NCI-H345 (cell line): ENCODE measurements around the gene SNAI3.

Source experiments
- DNase-seq: peaks from one replicate; lab custom pipeline; 2025; lab: John Stamatoyannopoulos, UW

SNAI3 gene

GRCh38 chr16:88705801-88706228 lies 19.5 kb upstream of the SNAI3 start:
- DNase-seq = no peak

DNA sequence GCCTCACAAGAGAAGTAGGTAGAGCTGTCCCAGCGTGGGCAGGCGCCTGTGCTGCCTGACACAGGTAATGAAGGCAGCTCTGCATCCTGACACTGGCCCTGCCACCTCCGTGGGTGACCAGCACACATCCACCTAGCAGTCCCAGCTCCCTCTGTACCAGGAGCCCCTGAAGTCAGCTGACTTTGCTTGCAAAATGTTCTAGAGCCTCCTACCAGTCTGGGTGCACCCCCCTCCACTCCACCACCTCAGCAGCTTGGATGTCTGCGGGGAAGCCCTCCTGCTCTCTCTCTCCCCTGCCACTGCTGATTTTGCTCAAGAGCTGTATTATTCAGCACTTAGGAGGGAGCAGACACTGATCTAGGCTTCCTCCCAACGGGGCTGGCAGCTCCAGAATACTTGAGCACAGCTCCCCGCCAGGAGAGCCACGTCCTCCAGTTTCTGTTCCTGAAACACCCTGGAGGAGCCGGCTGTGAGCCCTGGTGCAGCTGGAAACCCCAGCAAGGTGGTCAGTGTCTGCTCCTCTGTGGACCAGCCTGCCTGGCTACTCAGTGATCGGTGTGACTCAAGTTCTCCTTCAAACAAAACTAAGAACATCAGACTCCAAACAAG lies 18.9 kb upstream of the SNAI3 start:
- DNase-seq = no peak

GRCh38 chr16:88703486-88704309 lies 17.4 kb upstream of the SNAI3 start:
- DNase-seq = no peak

- no peak for DNase-seq
Observed at GRCh38 chr16:88702371-88703210, 16.3 kb upstream of the SNAI3 start.

DNA sequence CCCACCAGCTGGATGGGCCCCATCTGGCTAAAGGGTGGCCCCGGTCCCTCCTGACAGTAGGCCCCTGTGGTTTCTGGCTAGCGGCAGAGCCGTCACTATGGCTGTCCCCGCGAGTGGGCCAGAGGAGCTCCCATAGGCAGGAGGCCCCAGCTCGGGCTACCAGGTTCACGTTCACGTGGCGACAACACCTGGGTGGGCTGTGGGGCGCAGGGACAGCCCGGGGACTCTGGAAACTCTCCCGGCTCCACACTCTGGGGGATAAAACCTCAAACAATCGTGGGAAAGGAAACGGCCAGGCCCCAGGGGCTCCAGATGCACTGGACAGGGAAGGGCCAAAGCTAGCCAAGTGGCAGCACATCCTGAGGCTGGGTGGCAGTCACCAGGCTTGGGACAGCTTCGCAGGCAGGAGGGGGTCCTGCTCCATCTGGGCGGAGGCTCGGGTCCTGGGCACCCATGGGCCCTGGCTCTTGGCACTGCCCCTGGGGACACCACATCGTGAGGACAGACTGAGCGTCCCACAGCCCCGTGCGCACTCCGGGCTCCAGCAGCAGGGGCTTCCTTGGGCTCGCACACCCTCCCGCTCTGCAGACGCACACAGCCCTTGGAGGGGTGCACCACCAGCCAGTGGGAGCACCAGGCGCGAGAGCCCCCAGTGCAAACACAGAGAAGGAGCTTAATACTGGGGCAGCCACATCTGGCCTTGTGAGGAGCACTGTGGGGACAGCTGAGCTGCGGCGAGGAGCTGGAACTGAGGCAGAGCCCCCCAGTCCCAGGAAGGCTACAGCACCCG lies 15.5 kb upstream of the SNAI3 start:
- no peak for DNase-seq

DNA sequence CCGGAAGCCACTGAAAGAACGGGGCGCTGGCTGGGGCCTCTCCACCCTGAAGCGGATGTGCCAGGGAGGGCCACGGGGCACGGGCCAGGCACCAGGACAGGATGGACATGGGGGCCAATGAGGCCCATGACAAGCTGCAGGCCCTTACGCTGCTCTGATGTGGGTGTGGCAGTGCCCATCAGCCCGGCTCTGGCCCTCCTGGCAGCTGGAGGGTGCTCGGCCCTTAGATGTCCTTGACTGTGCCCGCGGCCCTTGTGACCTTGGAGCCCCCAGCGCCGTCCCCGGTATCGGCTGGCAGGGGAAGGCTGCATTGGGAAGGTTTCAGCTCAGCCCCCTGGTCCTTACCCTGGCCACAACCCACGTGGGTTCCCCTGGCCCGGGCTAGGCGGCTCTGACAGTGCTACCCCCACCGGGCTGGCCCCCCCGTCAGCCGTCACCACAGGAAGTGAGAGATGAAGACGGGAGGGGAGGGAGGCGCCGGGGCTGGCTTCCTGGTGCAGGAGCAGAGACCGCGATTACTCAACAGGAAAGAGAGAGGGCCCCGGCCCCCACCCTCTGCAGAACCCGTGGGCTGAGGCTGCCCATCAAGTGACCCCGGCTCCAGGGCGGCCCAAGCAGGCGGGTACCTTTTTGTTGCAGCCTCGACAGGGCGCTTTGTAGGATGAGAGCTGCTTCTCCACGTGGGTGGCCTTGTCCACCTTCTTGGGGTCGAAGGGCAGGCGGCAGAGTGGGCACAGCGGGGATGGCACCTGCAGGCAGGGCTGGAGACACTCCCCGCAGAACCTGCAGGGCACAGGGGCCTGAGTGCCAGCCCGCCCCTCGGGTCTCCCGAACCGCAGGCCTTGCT lies 14.6 kb upstream of the SNAI3 start:
- no peak for DNase-seq

- no peak for DNase-seq
Observed at GRCh38 chr16:88700322-88700635, 14.0 kb upstream of the SNAI3 start.

- no peak for DNase-seq
Observed at GRCh38 chr16:88699180-88699579, 12.9 kb upstream of the SNAI3 start.

- DNase-seq = no peak
Observed at GRCh38 chr16:88698646-88699045, 12.3 kb upstream of the SNAI3 start.

DNA sequence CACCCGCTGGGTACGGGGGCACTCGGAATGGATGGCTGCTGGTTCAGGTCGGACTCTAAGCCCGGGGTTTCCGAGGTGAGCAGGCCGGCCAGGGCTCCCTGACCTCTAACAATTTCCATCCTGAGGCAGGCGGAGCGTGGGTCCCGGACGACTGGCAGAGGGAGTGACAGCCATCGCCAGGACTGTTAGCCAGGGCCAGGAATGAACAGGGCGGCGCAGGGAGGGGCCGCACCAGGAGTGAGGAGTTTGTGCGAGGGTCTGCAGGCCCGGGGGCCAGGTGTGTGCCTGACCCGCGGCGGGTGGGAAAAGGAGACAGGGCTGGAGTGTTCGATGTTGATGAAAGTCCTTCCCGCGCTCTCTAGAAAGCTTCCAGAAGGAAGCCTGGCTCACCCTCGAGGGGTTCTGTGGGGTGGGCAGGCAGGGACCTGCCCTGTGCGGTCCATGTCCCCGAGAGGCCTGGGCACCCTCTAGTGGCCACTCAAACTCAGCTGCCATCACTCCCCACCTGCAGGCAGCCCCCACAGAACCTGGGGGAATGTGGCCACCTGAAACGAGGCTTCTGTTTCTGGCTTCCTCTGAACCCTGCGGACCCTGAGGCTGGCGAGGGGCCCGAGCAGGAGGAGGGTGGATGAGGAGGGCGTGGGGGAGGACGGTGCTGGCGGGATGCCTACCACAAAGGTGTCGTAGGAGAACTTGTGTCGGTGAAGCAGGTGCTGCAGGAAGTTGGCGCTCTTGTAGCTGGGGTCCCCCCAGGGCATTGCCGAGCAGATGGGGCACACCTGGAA lies 11.7 kb upstream of the SNAI3 start:
- DNase-seq = no peak

DNA sequence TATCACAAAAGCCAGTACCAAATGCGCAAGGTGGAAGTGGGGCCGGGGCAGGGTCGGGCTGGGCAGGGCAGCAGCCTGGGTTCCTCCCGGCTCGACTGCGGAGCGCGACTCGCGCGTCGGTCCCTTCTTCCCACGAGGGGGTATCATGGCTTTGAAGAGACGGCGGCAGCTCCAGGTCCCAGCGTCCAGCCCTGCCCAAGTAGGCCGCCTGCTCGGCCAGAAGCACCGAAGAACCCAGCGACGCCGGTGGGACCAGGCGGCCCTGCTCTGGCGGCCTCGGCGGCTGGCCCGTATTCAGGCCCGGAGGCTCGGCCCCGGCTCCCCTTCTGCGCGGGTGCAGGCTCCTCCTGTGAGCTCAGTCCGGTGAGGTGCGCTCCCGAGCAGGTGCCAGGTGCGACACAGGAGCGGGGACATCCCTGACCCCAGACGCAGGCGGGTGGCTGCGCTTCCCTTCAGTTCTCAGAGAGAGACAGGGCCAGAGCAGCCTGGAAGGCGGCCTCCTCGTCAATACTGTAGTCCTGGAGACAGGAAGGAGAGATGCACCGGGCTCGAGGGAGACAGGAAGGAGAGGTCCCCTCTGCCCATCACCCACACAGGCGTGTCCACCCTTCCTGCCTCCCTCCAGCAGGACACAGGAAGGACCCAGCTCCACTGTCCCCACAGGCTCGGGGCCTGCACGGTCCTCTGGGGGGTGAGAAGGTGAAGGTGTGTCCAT lies 11.0 kb upstream of the SNAI3 start:
- DNase-seq = no peak

DNA sequence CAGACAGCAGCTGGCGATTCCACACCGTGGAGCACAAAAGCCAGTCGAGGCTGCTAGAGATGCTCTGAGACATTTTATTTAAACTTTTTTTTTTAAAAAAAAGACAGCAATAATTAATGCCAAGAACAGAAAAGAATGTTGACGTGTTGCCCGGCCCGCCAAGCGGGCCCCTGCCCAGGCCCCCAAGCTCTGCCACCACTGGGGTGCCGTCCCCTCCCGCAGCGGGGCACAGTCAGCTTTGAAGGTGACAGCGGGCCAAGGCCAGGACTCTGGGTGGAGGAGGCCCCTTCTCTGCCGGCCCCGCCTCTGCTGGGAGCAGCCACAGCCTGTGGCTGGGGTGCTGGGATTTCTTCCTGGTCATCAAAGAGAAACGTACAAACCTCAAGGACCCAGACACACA lies 10.1 kb upstream of the SNAI3 start:
- DNase-seq = no peak

- no peak for DNase-seq
Observed at GRCh38 chr16:88695753-88696152, 9.4 kb upstream of the SNAI3 start.

DNA sequence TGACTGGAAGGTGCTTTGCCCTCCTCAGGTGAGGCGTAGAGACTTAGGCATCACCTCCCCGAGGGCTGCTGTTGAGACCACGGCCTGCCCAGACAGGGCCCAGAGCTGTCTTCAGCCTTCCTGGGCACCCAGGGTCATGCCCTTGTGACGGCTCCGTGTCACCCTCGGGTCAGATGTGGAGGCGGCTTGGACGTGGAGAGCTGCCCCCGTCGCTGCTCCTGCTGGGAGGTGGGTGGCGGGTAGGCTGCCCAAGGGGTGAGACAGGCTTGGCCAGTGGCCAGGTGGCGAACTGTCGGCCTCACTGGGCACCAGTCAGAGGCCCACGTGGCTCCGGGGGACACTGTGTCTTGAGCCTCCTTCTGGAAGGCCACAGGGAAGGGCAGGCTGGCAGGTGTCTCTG lies 8.9 kb upstream of the SNAI3 start:
- DNase-seq = no peak

DNA sequence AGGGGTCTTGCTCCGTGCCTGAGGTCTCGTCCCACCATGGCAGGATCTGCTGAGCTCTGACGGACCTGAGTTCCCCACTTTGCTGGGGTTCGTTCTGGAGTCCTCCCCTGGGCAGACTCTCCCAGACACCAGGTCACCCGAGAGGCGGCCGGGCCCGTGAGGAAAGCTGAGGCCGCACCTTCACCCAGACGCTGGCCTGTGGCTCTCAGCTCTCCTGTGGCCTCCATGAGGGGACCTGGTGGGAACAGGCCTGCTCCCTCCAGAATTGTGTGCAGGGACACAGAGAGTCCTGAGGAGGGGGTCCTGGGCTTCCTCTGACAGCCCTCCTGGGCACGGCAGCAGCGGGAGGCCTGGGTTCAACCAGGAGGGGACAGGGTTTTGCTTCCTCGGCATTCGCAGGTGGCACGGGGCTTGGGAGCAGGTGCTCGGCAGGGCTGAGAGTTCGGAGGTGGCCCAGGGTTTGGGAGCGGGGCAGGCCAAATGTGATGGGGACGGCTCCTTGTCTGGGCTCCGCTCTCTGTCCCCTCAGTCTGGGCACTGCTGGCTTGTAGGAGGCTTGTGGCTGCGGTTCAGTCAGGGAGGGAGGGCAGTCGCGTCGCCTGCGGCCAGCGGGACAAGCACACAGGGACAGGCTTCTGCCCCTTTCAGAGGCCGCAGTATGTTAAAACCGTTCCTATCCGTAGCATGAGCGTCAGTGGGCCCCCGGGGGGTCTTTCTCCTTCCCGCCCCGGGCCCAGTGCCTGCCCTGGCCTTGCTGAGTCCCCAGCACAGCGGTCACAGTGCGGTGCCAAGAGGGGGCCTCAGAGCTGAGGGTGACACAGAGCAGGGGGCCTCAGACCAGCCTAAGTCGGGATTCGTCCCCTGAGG lies 8.1 kb upstream of the SNAI3 start:
- DNase-seq = no peak

- DNase-seq = no peak
Observed at GRCh38 chr16:88693420-88694177, 7.3 kb upstream of the SNAI3 start.

- DNase-seq = no peak
Observed at GRCh38 chr16:88692861-88693260, 6.6 kb upstream of the SNAI3 start.

GRCh38 chr16:88691924-88692560 lies 5.7 kb upstream of the SNAI3 start:
- DNase-seq = no peak
